Prostate gland (tissue), 2 donors: ENCODE results near the gene SCAMP3. TPM values are rescaled to one million over a fixed set of nuclear protein-coding genes. Genes with fewer than 3 reads are reported as not detected.

Experiments
- DNase-seq: peaks from one replicate; pipeline ENCODE4 v3.0.0-alpha.2; 2019; ENCODE audit warnings: low spot score
- H3K27ac ChIP-seq, 2 donors: fragments of 200-600 bp; sonication (generic); 2 replicates each; pipeline ENCODE4 v1.5.1; 2017 to 2019
- H3K27me3 ChIP-seq: fragments of 200-600 bp; sonication (generic); replicated peaks from 2 replicates; pipeline ENCODE4 v1.5.1; 2019; ENCODE audit not compliant: insufficient read depth
- H3K36me3 ChIP-seq, 2 donors: fragments of 200-600 bp; sonication (generic); 1 replicate in 1 of 2; 2 replicates in 1 of 2; pipeline versions ENCODE4 v1.5.1 to v1.8.1; 2017 to 2019
- H3K4me1 ChIP-seq: fragments of 200-600 bp; sonication (generic); replicated peaks from 2 replicates; pipeline ENCODE4 v1.5.1; 2019
- H3K4me3 ChIP-seq, 2 donors: fragments of 200-600 bp; sonication (generic); 2 replicates each; pipeline ENCODE4 v1.5.1; 2017 to 2019
- H3K9me3 ChIP-seq: fragments of 200-600 bp; sonication (generic); 2 replicates; pipeline ENCODE4 v1.5.1; 2017
- CTCF ChIP-seq, 4 experiments: fragments of 200-600 bp in 2 of 4; fragments of 450-650 bp in 2 of 4; sonication (generic) in 2 of 4; IDR thresholded peaks; 1 replicate in 3 of 4; 2 replicates in 1 of 4; pipeline ENCODE4 v1.5.1; 2016 to 2019; ENCODE audit warnings: antibody characterized with exemption in 4 of 4, mild to moderate bottlenecking in 2 of 4, moderate library complexity in 2 of 4
- POLR2A ChIP-seq: fragments of 450-650 bp; IDR thresholded peaks from one replicate; pipeline ENCODE4 v1.6.1; 2016; ENCODE audit warnings: antibody characterized with exemption, mild to moderate bottlenecking
- POLR2AphosphoS5 ChIP-seq: sonication (generic); formaldehyde crosslinking; IDR thresholded peaks from one replicate; pipeline ENCODE4 v1.6.1; 2017; ENCODE audit warnings: antibody characterized with exemption
- WGBS: methylation state at CpG from one replicate; pipeline ENCODE4 v1.1.5; 2018; 5-methylcytosine and 5-hydroxymethylcytosine counted together
- intact Hi-C: fragments of 100-400 bp; cut with DNase I; formaldehyde crosslinking; loops from one replicate; pipeline ENCODE4 v1.14.2; 2022
- total RNA-seq, 2 donors: library from RNA; depleted of rRNA; stranded (reverse); fragments of >200 nt; gene quantifications; one replicate each; pipeline ENCODE4 v1.1.0, GENCODE V29; 2016

Gene SCAMP3
- total RNA-seq, 2 donors from 2014 or later, result 84.1 to 97.8 TPM

GRCh38 chr1:155263067-155263466 is 907 bp upstream of the SCAMP3 start:
- peaks cover 0 to 26% of the 10 kb centered on the region in 2 donors for H3K36me3 ChIP-seq

GRCh38 chr1:155261493-155261851 is 688 bp downstream of the SCAMP3 start:
- Histone ChIP-seq H3K9me3 (no peaks in the 10 kb centered on the region), H3K27ac (peak overlapping the region; percentile 72 to 79), H3K4me1 (no peaks in the 10 kb centered on the region), H3K4me3 (peak overlapping the region; percentile 65 to 68), H3K27me3 (no peaks in the 10 kb centered on the region), H3K36me3 (peaks cover 0 to 13% of the 10 kb centered on the region in 2 donors)
- under 1% methylated on average over 9 of the region's 9 CpGs for WGBS
- intact Hi-C loops, result no loop called here
- TF ChIP-seq POLR2A (no peak), CTCF (IDR thresholded peaks at IDR 0.05) (no peak), POLR2AphosphoS5 (no peak)
- no peak for DNase-seq

More at GRCh38 chr1:155263067-155263466, 907 bp upstream of the SCAMP3 start:
- peak overlapping the region in 1 of 2 donors; percentile 79 for H3K27ac ChIP-seq
- WGBS, result 80% methylated on average over 11 of the region's 11 CpGs
- no peak overlapping the region for H3K4me3 ChIP-seq
- H3K27me3 ChIP-seq, result no peaks in the 10 kb centered on the region
- DNase-seq, result no peak
- intact Hi-C loops, result no loop called here
- no peak for TF ChIP-seq POLR2A
- TF ChIP-seq POLR2AphosphoS5, result no peak
- no peak for TF ChIP-seq CTCF (IDR thresholded peaks at IDR 0.05)
- H3K4me1 ChIP-seq, result no peaks in the 10 kb centered on the region
- no peaks in the 10 kb centered on the region for H3K9me3 ChIP-seq

- H3K27me3 ChIP-seq, result no peaks in the 10 kb centered on the region
- H3K27ac ChIP-seq, result no peak overlapping the region
- DNase-seq, result no peak
- TF ChIP-seq CTCF (IDR thresholded peaks at IDR 0.05), result no peak
- no peak for TF ChIP-seq POLR2AphosphoS5
- TF ChIP-seq POLR2A, result no peak
- intact Hi-C loops, result no loop called here
- H3K4me1 ChIP-seq, result peaks cover 4% of the 10 kb centered on the region
- peaks cover 0 to 13% of the 10 kb centered on the region in 2 donors for H3K36me3 ChIP-seq
- 86% methylated on average over 5 of the region's 5 CpGs for WGBS
- no peaks in the 10 kb centered on the region for H3K9me3 ChIP-seq
- H3K4me3 ChIP-seq, result no peak overlapping the region
These were observed 1.9 kb downstream of the SCAMP3 start for GRCh38 chr1:155260276-155260675.

- 78% methylated on average over 20 of the region's 20 CpGs for WGBS
- peak overlapping the region; percentile 92 to 94 for H3K4me3 ChIP-seq
- intact Hi-C loops, result loop anchor here (5.0 kb wide), 1 partner anchor 66 kb away; the partner anchor contains the start of gene RUSC1
- H3K4me1 ChIP-seq, result peaks cover 12% of the 10 kb centered on the region
- no peaks in the 10 kb centered on the region for H3K36me3 ChIP-seq
- H3K27ac ChIP-seq, result peak overlapping the region; percentile 94 to 97
- no peak for DNase-seq
- TF ChIP-seq POLR2A, result no peak
- H3K9me3 ChIP-seq, result no peaks in the 10 kb centered on the region
- H3K27me3 ChIP-seq, result no peaks in the 10 kb centered on the region
These were observed 5.9 kb downstream of the SCAMP3 start for GRCh38 chr1:155256058-155256852.

- peak within 1 kb of the TSS; percentile 94 to 97 for H3K27ac ChIP-seq
- DNase-seq, result peak; percentile 89
- H3K4me1 ChIP-seq, result peaks cover 12% of the 10 kb centered on the region
- under 1% methylated on average over 51 of the region's 54 CpGs for WGBS
- H3K9me3 ChIP-seq, result no peaks in the 10 kb centered on the region
- H3K27me3 ChIP-seq, result no peaks in the 10 kb centered on the region
- TF ChIP-seq POLR2A, result peak; percentile 68
- TF ChIP-seq POLR2AphosphoS5, result peak; percentile 91
- TF ChIP-seq CTCF (IDR thresholded peaks at IDR 0.05), result peak in 1 of 4 experiments; percentile 40
- intact Hi-C loops, result loop anchor here (5.0 kb wide), 1 partner anchor 67 kb away; the partner anchor contains the start of gene RUSC1
- H3K4me3 ChIP-seq, result peak within 1 kb of the TSS; percentile 92 to 94
- H3K36me3 ChIP-seq, result no peaks in the 10 kb centered on the region
These were observed 6.7 kb downstream of the SCAMP3 start, which contains the start of gene ENTREP3 for GRCh38 chr1:155255243-155256007. TSS of gene ENTREP3 (minus strand) at chr1:155255483. CDS start at chr1:155254877, 606 bp downstream.
